DMS 273 (cell line): ENCODE data around the gene E2F4.

Experiments used
- DNase-seq: peaks from one replicate; lab custom pipeline; 2025; ENCODE audit not compliant: unreplicated experiment; lab: John Stamatoyannopoulos, UW

Gene E2F4

DNA sequence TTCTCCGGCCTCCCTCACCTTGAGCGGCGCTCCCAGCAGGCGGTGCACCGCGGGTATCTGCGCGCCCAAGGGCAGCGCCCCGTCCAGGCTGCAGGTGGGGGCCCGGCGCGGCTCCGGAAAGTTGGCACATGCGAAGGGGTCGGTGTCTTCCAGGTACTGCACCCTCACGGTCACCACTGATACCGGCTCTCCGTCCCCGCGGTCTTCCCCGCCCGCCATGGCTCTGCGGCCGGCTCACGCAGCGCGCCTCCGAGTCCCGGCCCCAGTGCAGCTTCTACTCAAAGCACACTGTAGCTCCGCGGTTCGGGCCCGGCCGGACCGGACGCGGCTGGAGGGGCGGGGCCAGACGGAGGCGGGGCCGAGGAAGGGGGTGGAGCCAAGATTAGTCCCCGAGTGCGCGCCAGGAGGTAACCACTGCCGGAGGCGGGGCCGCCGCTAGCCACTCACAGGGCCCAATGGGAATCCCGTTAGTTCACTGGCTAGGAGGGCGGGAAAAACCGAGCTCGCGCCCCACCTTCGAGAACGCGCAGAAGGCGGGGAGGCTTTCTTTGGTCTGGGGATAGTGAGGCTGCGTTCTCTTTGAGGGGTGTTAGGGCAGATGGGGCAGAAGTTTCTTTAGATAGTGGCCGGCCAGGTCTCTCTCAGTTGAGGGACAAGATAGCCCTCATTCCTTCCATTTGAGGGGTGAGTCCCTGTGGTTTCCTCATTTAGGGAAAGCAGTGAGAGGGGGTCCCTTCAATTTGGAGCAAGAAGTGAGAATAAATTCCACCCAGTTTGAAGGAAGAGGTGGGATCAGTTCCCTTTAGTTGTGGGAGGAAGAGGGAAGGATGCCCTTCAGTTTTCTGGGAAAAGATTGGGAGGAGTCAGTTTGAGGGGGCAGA lies 55.5 kb downstream of the E2F4 start, which contains the start of gene FHOD1:
FHOD1 (minus strand) TSS at position 290 of the 881 bp plus-strand sequence; CDS start at position 219, 71 bp downstream.
- DNase-seq, result peak; percentile 98

DNA sequence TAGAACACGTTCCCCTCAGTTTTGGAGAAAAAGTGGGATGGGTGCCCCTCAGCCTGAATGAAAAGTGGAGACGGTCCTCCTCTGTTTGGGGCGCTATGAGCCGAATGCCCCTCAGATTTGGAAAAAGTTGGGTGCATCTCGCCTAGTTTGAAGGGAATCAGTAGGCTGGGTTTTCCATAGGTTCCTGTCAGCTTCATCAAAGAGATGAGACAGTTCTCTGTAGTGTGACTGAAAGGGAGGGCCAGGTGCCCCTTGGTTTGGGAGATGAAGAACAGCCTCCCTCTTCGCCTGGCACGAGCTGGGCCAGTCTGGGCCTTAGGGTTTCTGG lies 56.1 kb downstream of the E2F4 start:
- DNase-seq, result no peak
